ENCODE results near the gene FKBP3.
A peak's percentile ranks its signal among the peaks of the same experiment; 100 is the strongest.

FKBP3 gene

GRCh38 chr14:45135156-45135555 is 875 bp upstream of the FKBP3 start:
- TF ChIP-seq EZH2phosphoT487 (conservative IDR thresholded peaks at IDR 0.05; ENCODE audit: low read length) = no peak
- TF ChIP-seq CTCF (IDR thresholded peaks at IDR 0.05; ENCODE audit: insufficient read depth, low read length, poor library complexity, severe bottlenecking) = no peak
- H3K9me2 ChIP-seq (replicated peaks; ENCODE audit: insufficient read depth, low read length) = no peaks in the 10 kb centered on the region
- H3K79me2 ChIP-seq (ENCODE audit: insufficient read depth, low read length) = peaks cover 68% of the 10 kb centered on the region
- H3K4me3 ChIP-seq (ENCODE audit: insufficient read depth, low read length, poor library complexity, severe bottlenecking) = peak overlapping the region; percentile 76
- H3K9ac ChIP-seq (ENCODE audit: low read length) = peak overlapping the region; percentile 71
- H3F3A ChIP-seq (ENCODE audit: insufficient read depth) = peaks cover 10% of the 10 kb centered on the region
- peak overlapping the region; percentile 93 for H2AFZ ChIP-seq (ENCODE audit: low read depth, low read length, severe bottlenecking)
- peak overlapping the region; percentile 82 for H3K27ac ChIP-seq (ENCODE audit: low read depth, low read length)
- H3K9me3 ChIP-seq (ENCODE audit: insufficient read depth, low read length) = no peaks in the 10 kb centered on the region
- H3K36me3 ChIP-seq (ENCODE audit: low read length) = 0 out of 2 replicates have a peak, but pooled peaks cover 3% of the 10 kb centered on the region
- peak overlapping the region; percentile 99 for H3K4me2 ChIP-seq (ENCODE audit: low read depth, low read length, poor library complexity, severe bottlenecking)
- 0 out of 2 replicates have a peak, but pooled peaks cover 4% of the 10 kb centered on the region for H4K20me1 ChIP-seq (ENCODE audit: low read depth, low read length)
- H3K27me3 ChIP-seq (ENCODE audit: low read length) = no peaks in the 10 kb centered on the region

GRCh38 chr14:45133683-45134050 is 614 bp downstream of the FKBP3 start:
- H3K9me3 ChIP-seq (ENCODE audit: insufficient read depth, low read length) = no peaks in the 10 kb centered on the region

DNA sequence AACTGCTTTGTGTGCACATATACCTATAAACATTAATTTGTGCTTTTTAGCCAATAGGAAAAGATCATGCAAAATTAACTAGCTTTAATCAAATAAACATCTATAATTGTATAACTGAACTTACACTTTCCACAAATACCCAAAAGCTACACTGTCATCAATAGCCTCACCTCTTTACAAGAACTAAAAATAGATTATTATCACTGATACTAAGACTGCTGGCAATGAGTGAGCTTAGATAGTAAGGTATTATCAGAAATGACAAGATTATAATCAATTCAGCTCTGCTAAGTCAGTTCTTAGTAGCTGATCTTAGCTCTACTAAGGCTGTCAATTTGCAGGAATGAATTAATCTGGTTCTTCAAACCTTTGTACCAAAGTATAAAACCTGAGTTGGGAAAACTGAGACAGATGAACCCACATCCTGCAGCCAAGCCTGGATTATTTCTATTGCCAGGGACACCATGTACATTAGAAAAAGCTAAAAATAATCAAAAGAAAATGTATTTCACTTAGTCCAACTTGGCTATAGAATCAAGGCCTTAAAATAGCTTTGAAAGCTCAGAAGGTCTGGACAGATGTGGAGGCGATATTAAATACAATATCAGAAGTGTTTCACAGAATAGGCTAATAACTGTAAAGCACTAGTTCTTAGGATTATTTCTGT is 5.2 kb downstream of the FKBP3 start:
- peaks cover 23% of the 10 kb centered on the region for H3K79me2 ChIP-seq (ENCODE audit: insufficient read depth, low read length)
- no peaks in the 10 kb centered on the region for H4K20me1 ChIP-seq (ENCODE audit: low read depth, low read length)
- H3K9me2 ChIP-seq (replicated peaks; ENCODE audit: insufficient read depth, low read length) = no peaks in the 10 kb centered on the region
- no peaks in the 10 kb centered on the region for H3K9me3 ChIP-seq (ENCODE audit: insufficient read depth, low read length)
- no peak overlapping the region for H2AFZ ChIP-seq (ENCODE audit: low read depth, low read length, severe bottlenecking)
- no peak overlapping the region for H3K9ac ChIP-seq (ENCODE audit: low read length)
- H3K27ac ChIP-seq (ENCODE audit: low read depth, low read length) = no peak overlapping the region
- no peak overlapping the region for H3K4me3 ChIP-seq (ENCODE audit: insufficient read depth, low read length, poor library complexity, severe bottlenecking)
- TF ChIP-seq CTCF (IDR thresholded peaks at IDR 0.05; ENCODE audit: insufficient read depth, low read length, poor library complexity, severe bottlenecking) (no peak), EZH2phosphoT487 (conservative IDR thresholded peaks at IDR 0.05; ENCODE audit: low read length) (no peak)
- H3F3A ChIP-seq (ENCODE audit: insufficient read depth) = peaks cover 13% of the 10 kb centered on the region; the same call in 1 of the 2 replicates
- H3K36me3 ChIP-seq (ENCODE audit: low read length) = peaks cover 14% of the 10 kb centered on the region; the same call in 1 of the 2 replicates
- H3K27me3 ChIP-seq (ENCODE audit: low read length) = no peaks in the 10 kb centered on the region
- H3K4me2 ChIP-seq (ENCODE audit: low read depth, low read length, poor library complexity, severe bottlenecking) = no peak overlapping the region

More at GRCh38 chr14:45133683-45134050, 614 bp downstream of the FKBP3 start:
- Histone ChIP-seq H3F3A (ENCODE audit: insufficient read depth) (peaks cover 19% of the 10 kb centered on the region), H3K36me3 (ENCODE audit: low read length) (peaks cover 10% of the 10 kb centered on the region; the same call in 1 of the 2 replicates), H2AFZ (ENCODE audit: low read depth, low read length, severe bottlenecking) (peak overlapping the region; percentile 70), H3K79me2 (ENCODE audit: insufficient read depth, low read length) (peaks cover 53% of the 10 kb centered on the region), H3K9me2 (replicated peaks; ENCODE audit: insufficient read depth, low read length) (no peaks in the 10 kb centered on the region), H3K9ac (ENCODE audit: low read length) (peak overlapping the region; percentile 71), H3K4me2 (ENCODE audit: low read depth, low read length, poor library complexity, severe bottlenecking) (peak overlapping the region; percentile 72), H3K27me3 (ENCODE audit: low read length) (no peaks in the 10 kb centered on the region), H3K27ac (ENCODE audit: low read depth, low read length) (peak overlapping the region; percentile 56), H3K4me3 (ENCODE audit: insufficient read depth, low read length, poor library complexity, severe bottlenecking) (peak overlapping the region; percentile 77), H4K20me1 (ENCODE audit: low read depth, low read length) (0 out of 2 replicates have a peak, but pooled peaks cover 4% of the 10 kb centered on the region)
- TF ChIP-seq CTCF (IDR thresholded peaks at IDR 0.05; ENCODE audit: insufficient read depth, low read length, poor library complexity, severe bottlenecking) = no peak
- TF ChIP-seq EZH2phosphoT487 (conservative IDR thresholded peaks at IDR 0.05; ENCODE audit: low read length) = no peak

Measured in SU-DHL-6 (cell line).